HG03442 (cell line): ENCODE measurements around the gene PCDHGA1.

Source experiments
- ATAC-seq: cut with Tn5 transposase; IDR thresholded peaks from one replicate; pipeline ENCODE4 v1.9.1; 2021; ENCODE audit warnings: mild to moderate bottlenecking, moderate library complexity; ENCODE audit not compliant: unreplicated experiment

The PCDHGA1 gene

DNA sequence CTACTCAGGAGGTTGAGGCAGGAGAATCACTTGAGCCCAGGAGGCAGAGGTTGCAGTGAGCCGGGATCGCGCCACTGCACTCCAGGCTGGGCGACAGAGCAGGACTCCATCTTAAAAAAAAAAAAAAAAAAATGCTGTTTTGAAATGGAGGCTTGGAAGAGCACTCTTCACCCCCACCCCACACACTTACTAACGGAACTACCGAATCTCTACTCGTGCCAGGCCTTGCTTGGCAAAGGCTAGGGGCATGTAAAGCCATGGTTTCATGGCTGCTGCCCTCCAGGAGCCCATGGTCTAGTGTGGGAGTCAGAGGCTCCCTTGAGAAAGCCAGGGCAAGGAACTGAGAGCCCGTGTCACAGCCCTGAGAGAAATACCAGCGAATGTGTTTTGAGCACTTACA lies 179.8 kb downstream of the PCDHGA1 start:
- ATAC-seq, result no peak

DNA sequence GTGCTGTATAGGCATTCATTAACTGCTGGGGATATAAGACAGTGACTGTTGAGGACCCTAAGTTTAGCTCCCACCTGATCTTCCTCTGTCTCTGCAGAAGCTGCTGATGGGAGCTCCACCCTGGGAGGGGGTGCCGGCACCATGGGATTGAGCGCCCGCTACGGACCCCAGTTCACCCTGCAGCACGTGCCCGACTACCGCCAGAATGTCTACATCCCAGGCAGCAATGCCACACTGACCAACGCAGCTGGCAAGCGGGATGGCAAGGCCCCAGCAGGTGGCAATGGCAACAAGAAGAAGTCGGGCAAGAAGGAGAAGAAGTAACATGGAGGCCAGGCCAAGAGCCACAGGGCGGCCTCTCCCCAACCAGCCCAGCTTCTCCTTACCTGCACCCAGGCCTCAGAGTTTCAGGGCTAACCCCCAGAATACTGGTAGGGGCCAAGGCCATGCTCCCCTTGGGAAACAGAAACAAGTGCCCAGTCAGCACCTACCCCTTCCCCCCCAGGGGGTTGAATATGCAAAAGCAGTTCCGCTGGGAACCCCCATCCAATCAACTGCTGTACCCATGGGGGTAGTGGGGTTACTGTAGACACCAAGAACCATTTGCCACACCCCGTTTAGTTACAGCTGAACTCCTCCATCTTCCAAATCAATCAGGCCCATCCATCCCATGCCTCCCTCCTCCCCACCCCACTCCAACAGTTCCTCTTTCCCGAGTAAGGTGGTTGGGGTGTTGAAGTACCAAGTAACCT lies 180.7 kb downstream of the PCDHGA1 start:
- peak; percentile 18 for ATAC-seq

DNA sequence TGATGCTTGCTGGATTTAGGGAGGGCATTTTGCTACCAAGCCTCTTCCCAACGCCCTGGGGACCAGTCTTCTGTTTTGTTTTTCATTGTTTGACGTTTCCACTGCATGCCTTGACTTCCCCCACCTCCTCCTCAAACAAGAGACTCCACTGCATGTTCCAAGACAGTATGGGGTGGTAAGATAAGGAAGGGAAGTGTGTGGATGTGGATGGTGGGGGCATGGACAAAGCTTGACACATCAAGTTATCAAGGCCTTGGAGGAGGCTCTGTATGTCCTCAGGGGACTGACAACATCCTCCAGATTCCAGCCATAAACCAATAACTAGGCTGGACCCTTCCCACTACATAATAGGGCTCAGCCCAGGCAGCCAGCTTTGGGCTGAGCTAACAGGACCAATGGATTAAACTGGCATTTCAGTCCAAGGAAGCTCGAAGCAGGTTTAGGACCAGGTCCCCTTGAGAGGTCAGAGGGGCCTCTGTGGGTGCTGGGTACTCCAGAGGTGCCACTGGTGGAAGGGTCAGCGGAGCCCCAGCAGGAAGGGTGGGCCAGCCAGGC lies 181.5 kb downstream of the PCDHGA1 start:
- ATAC-seq, result no peak

DNA sequence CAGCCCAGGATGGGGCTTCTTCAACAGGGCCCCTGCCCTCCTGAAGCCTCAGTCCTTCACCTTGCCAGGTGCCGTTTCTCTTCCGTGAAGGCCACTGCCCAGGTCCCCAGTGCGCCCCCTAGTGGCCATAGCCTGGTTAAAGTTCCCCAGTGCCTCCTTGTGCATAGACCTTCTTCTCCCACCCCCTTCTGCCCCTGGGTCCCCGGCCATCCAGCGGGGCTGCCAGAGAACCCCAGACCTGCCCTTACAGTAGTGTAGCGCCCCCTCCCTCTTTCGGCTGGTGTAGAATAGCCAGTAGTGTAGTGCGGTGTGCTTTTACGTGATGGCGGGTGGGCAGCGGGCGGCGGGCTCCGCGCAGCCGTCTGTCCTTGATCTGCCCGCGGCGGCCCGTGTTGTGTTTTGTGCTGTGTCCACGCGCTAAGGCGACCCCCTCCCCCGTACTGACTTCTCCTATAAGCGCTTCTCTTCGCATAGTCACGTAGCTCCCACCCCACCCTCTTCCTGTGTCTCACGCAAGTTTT lies 182.1 kb downstream of the PCDHGA1 start:
- ATAC-seq, result no peak

DNA sequence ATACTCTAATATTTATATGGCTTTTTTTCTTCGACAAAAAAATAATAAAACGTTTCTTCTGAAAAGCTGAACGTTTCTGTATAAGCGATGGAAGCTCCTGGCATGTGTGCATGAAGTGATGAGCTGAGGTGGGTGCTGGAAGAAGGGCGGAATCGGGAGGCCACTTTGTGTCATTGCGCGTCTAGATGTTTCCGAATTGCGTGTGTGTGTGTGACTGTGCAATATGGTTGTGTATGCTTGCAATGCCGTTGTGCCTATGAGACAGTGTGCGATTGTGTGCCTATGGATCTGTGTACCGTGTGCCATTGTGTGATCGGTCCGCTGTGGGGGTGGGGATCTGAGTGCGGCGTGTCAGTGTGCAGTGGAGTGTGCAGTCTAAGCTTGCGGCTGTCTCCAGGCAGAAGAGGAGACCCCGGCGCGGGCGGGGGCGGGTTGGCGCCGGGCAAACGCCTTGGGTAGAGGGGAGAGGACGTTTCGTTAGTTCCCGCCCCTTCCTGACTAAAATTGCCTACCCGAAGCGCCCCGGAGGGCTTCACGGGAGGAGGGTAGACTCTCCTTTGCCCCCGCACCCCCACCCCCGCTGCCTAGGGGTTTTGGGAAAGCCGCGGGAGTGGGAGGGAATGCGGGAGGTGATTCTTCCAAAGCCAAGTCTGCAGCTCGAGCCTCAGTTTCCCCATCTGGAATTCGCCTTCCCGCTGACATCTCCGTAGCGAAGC lies 182.8 kb downstream of the PCDHGA1 start:
- no peak for ATAC-seq

DNA sequence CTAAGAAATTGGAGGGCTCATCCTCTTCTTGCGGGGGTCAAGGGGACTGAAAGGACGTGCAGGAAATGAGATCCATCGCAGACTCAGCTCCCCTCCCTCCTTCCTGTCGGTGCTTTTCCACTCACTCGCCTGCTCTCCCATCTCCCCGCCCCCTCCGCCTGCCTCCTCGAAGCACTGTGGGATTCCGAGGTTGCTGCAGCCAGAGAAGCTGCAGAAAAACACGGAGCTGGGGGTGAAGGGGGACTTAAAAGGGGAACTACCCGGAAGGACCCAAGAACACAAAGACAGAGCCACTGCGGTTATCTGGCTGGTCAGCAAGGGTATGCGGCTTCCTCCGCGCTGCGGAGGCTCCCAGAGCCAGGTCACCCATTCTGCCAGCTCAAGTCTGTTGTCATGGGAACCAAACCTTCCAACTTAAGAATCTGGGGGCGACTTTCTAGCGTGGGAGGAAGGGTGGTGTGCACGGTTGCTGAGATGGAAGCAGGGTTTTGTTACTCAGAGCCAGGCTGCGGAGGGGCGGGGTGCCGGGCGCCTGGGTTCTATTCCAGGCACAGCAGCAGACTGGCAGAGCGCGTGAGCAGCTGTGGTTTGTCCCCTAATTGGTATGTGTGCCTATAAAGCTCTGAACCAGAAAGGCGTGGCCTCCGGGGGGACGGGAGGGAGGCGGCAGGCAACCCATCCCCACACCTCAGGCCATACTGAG lies 183.5 kb downstream of the PCDHGA1 start:
- peak; percentile 38 for ATAC-seq

DNA sequence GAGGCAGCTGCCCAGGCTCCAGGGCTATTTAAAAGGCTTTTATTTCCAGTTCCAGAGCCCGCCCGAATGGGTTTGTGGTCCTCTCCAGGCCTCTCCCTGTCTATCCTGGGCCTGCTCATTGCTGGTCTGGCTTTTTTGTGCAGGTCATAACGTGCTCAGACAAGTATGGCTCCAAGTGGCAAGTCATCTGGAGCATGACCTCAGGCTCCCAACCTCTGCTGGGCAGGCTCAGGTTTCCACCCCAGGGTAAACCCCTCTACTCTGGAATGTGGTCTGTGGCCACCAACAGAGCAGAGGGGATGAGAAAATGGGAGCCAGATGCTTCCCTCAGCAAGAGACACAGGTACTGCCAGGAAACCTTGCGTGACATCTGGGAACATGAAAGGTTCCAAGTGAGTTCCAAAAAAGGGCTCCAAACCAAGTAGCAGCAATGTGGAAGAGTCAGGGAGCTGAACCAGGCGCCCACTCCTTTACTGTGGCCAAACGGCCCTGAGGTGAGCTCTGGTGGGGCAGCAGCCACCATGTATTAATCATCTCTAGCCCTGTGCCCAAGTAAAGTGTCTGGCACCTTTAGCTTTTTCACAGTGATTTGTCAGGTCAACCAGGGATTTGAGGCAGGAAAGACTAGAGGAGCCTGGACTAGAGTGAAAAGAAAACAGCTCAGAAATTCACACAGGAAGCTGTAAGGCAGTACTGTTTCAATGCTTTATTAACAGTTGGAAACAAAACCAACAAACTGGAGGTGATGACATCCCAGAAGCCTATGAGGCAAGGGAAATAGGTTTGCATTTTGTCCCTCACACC lies 184.2 kb downstream of the PCDHGA1 start:
- ATAC-seq, result peak; percentile 25

DNA sequence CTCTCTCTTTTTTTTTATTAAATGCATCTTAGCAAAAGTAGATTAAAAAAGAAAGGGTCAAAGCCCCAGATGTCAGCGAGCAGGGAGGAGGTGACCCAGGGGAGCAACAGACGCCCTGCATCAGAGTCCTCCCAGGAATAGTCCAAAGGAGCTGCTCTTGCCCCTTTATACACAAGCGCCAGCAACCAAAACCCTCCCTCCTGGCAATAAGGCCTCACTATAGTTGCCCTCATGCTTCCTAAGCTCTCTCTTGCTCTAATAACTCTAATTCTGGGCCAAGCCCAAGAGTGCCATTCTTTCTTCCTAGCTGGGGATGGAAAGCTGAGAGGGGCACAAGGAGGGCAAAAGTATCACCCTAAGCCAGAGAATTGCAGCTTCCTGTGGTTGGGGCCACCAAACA lies 184.8 kb downstream of the PCDHGA1 start:
- ATAC-seq, result no peak

DNA sequence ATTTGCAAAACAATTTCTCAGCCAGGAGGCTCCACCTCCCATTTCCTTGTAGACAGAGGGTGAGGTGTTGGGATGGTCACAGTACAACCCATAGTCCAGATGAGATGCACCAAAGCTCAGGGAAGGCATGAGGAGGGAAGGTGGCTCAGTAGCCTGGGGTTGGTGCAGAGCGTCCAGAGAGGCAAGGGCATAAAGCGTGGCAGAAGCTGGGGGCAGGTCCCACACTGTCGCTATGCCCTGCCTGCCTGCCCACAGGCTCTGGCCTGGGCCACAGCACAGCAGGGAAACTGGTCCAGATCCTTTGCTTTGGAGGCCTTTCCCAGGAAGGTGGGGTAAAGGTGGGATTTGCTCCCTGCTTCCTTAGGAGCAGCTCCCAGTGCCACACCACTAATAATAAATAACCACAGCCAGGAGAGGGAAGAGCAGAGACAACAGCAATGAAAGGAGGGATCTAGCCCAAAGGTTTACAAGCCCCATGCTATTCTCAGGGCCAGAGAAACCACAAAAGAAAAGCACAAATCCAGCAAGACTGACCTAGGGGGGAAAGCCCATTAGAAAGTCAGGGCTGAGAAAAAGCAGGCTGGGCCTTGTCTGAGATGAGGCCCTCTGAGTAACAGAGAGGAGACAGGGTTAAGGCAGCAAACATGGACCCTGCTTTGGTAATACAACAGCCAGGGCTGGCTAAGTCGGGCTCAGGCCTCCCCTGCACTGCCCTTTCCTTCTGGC lies 185.8 kb downstream of the PCDHGA1 start:
- no peak for ATAC-seq

DNA sequence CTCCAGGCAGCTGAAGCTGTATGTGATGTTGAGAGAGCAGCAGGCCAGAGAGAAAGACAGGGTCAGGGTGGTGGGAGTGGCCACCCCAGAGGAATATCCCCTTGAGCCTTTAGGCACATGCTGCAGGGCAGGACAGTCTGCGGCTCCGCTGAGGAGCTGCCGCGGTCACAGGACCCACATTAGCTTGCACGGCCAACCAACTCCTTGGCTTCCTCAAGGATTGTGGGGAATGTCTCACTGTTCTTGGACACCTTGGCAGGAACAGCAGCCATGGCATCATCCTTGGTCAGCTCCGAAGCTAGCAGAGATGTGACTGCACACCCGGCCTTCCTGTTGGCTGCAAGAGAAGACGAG lies 186.3 kb downstream of the PCDHGA1 start:
- no peak for ATAC-seq

DNA sequence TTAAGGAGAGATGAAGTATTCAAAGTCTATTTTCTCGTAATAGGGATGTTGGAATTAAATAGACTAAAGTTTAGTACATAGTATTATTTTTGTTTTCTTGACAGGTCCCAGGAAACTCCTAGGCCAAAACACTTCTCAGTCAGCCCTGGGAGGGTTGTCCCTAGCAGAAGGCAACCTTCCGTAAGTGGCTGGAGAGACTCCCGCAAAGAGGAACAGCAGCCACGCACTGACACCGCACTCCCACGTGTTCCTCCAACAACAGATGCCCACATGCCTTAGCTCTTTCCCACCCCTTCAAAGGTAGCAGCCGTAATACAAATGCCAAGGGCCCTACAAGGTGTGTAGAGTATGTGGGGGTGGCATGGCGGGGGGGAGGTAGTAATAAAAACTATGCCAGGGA lies 187.0 kb downstream of the PCDHGA1 start:
- ATAC-seq, result no peak

DNA sequence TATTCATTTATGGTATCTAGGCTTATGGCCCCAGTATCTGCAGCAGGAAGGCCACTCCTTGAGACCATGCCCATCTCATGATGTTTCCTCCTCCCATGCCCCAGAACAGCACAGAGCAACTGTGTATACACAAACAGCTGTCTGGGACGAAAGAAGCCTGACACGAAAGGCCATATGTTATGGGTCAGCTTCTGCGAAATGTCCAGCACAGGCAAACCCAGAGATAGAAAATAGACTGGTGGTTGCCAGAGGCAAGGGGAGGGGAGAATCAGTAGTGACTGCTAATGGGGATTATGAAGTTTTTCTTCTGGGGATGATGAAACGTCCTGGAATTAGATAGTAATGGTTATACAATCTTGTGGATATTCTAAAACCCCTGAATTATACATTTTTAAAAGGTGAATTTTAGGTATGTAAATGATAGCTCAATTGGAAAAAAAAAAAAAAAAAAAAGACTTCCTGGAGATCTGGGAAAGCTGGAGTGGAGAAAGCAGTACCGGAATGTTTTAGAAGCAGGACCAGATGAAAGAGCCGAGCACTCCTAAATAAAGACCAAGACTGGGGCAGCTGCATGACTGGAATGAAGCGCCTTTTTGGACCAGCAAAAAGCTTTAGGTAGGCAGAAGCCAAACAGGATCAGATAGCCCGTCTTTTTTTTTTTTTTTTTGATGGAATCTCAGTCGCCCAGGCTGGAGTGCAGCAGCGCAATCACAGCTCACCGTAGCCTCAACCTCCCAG lies 187.7 kb downstream of the PCDHGA1 start:
- no peak for ATAC-seq

DNA sequence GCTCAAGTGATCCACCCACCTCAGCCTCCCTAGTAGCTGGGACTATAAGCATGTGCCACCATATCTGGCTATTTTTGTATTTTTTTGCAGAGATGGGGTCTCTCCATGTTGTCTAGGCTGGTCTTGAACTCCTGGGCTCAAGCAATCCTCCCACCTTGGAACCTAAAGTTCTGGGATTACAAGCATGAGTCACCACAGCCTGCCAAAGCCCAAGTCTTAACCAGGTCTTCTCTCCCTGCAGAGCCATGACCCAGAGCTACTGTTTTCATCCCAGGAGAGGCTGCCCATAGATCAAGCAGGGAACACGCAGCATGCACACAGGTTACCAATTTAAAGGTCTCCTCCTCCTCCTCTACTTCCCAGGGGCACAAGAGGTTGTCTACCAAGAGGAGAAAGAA lies 188.3 kb downstream of the PCDHGA1 start:
- ATAC-seq, result no peak

DNA sequence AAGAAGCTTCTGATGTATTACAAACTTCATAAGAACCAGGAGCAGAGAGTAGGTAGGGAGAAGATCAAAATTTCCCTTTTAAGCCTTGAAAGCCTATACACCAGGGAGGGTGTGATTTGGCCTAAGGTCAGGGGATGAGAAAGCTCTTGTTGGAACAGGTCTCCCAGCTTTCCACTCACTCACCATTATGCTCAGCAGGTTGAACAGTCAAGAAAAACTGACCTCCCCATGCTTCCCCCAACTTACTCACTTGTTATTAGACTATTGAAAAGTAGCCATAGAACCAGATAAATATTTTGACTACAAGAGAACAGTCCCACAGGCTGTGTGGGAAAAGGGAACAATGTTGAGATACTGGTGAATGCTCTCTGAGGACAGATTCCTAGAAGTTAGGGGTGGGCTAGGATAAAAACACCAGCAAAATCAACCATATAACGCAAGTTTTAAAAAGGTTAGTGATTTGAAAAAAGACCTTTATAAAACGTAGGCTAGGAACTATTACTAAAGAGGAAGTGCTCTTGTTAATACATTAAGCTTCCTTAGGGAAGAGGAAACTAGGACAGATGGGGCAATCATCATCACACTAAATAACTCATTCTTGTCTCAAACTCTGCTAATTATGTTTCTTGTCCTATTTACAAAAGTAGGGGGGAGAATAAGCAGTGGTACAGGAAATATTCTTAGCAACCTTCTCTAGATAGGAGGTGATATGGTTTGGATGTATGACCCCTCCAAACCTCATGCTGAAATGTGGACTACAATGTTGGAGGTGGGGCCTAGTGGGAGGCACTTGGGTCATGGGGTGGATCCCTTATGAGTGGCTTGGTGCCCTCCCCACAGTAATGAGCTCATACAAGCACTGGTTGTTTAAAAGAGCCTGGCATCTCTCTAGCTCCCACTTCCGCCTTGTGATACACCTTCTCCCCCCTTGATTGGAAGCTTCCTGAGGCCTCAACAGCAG lies 189.6 kb downstream of the PCDHGA1 start:
- no peak for ATAC-seq

DNA sequence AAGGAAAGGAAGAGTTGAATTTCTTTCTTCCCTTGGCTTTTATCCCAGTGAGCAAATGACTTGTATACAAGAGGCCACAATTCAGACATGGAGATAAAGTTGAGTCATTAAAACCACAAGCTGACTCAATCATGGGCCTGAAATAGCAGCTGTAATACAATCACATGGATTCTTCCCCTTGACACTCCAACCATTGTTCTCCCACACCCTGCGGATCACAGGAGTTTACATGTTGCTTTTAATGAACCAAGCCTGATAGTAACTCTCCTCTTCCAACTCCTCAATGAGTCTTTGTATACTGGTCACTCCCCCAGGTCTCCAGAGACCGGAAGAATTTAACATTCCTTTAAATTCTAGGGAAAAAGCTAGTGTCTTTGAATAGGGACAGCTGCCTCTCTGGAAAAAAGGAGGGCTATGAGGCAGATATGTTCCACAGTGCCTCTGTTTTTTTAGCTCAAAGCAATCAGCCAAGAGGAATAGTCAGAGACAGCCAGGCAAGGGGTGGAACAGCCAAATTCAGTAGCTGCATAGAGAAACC lies 191.0 kb downstream of the PCDHGA1 start:
- no peak for ATAC-seq

DNA sequence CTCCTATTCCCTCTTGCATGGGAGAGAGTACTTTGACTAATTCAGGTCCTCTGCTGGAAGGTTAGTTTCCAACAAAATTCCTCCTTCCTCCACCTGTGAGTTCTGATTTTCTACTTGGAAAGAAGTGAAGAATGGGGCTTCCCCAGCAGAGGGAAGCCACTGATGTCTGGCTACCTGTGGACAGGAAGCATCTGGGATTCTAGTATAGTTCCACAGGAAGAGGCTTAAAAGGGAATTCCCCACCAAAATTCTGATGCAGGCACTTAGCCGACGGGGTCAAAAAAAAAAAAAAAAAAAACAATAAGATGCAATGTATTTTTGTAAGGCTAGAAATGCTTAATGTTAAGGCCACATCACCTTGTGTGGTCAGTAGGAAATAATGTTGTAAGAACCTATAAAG lies 192.0 kb downstream of the PCDHGA1 start:
- no peak for ATAC-seq

DNA sequence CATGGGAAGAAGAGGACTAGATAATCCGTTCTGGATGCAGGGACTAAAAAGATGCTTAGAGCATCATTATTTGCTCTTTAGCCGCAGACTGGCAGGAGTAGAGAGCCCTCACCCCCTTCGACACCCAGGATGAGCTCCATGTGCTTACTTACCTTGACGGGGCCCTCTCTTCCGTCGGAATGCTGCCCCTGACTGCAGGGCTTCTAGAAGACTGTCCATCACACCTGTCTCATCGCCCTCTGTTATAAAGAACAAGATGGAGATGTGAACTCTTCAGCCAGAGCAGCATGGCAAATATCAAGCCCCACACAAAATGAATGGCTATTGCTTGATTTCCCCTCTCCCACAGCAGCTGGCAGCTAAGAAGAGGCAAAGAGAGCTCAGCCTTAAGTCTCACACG lies 193.7 kb downstream of the PCDHGA1 start:
- ATAC-seq, result no peak
